ENCODE results near the gene ETFB.

Gene ETFB

DNA sequence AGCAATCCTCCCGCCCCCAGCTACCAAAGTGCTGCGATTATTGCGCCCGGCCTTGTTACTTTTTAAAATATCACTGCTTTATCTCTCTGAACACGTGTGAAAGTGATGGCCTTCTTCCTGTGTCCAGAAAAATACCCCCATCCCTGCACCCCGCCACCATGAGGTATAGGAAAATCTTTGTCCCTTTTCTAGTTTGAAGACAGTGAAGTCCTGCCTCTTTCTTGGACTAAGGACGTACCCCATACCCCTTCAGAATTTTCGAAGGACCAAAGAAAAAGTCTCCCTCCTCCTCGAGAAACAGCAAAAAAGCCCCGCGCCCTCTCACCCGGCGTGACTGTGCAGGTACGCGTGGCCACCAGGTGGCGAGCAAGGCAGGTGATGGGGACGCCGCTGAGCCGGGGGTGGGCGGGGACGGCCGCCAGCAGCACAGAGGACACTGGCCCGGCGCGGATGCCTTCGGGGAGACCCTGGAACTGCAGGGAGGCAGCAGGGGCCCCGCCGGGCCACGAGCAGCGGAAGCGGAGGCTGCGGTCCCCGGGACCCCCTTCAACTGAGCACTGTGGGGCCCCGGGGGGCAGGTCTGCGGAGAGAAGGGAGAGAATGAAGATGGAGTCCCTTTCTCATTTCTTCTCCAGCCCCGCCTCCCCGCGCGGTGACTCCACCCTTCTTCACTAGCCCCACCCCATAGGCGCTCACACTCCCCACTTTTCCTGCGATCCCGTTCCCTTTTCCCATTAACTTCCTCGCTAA, 27.4 kb downstream of the ETFB start (continued):
- peak; percentile 65 for TF ChIP-seq PATZ1 (tag by site-specific recombination; IDR thresholded peaks at IDR 0.05)
- peak; percentile 82 for TF ChIP-seq PRDM1 (tag by site-specific recombination; IDR thresholded peaks at IDR 0.05)
- TF ChIP-seq SP2 (tag by site-specific recombination; IDR thresholded peaks at IDR 0.05): peak; percentile 2

DNA sequence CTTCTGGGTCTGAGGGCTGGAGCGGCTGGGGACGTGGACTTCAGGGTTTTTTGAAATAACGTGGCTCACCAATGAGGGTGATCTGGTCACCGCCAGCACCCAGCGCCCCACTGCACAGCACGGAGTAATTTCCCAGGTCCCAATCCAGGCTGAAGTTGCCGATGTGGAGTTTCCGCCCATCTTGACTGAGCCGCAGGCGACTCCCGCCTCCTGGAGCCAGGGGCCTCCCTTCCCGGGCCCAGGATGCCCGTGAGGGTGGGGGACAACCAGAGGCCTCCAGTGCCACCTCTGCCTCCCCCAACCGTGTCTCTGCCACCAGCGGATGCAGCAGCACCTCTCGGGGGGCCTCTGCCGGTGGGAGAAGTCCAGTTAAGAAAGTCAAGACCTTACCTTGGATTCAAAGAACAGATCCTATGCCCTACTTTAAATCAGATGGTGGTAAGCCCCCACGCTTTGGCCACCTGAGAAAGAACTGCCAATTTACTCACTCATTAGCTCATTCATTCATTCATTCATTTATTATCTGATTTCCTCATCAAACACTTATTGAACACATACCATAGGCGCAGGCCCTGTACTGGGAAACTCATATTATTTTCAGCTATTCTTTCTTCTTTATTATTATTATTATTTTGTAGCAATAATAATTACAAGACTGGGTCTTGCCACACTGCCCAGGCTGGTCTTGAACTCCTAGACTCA, 28.2 kb downstream of the ETFB start:
- POLR2A ChIA-PET: no interaction called here

GRCh38 chr19:51337141-51337860, 28.9 kb downstream of the ETFB start:
- Histone ChIP-seq H3K36me3 (ENCODE audit: control insufficient read depth in 2 of 2, insufficient read depth in 1 of 2, low read length in 2 of 2) (no peaks in the 10 kb centered on the region), H3K27ac (ENCODE audit: extremely low read depth, low read depth, low read length) (no peak overlapping the region), H3K4me3 (ENCODE audit: low read depth, low read length) (no peak overlapping the region), H3K9me3 (ENCODE audit: control insufficient read depth, insufficient read depth, low read depth, low read length) (no peaks in the 10 kb centered on the region), H3K4me1 (ENCODE audit: control insufficient read depth, insufficient read depth, low read length) (0 out of 2 replicates have a peak, but pooled peaks cover 8% of the 10 kb centered on the region)
- ChIA-PET POLR2A (interaction anchor here (0.6 kb wide), 1 partner anchor 33 kb away, joined by 3 read pairs; no protein-coding TSS in a partner anchor), CTCF (interaction anchor here (0.6 to 3.1 kb wide), 10 partner anchors 13 to 320 kb away, joined by 3 to 16 read pairs (median 4); no protein-coding TSS in a partner anchor)
- TF ChIP-seq ZNF521 (tag by site-specific recombination; IDR thresholded peaks at IDR 0.05) (no peak), ZFP37 (tag by site-specific recombination; IDR thresholded peaks at IDR 0.05) (no peak), ZNF324 (tag by site-specific recombination; IDR thresholded peaks at IDR 0.05) (no peak), ZNF610 (tag by site-specific recombination; IDR thresholded peaks at IDR 0.05; ENCODE audit: borderline replicate concordance) (no peak), TRIM28 (IDR thresholded peaks at IDR 0.05; ENCODE audit: borderline replicate concordance, low read length) (no peak)

More for the DNA sequence above, 28.2 kb downstream of the ETFB start:
- H3K4me3 ChIP-seq (ENCODE audit: low read depth, low read length): no peak overlapping the region
- H3K27ac ChIP-seq (ENCODE audit: extremely low read depth, low read depth, low read length): no peak overlapping the region
- no peaks in the 10 kb centered on the region for H3K36me3 ChIP-seq (ENCODE audit: control insufficient read depth in 2 of 2, insufficient read depth in 1 of 2, low read length in 2 of 2)
- no peak for TF ChIP-seq ZXDB (tag by site-specific recombination; IDR thresholded peaks at IDR 0.05)
- TF ChIP-seq ZNF366 (tag by site-specific recombination; conservative IDR thresholded peaks at IDR 0.05): no peak
- no peak for TF ChIP-seq ZNF398 (tag by site-specific recombination; IDR thresholded peaks at IDR 0.05)
- CTCF ChIA-PET: interaction anchor here (0.6 to 3.1 kb wide), 29 partner anchors 9 to 333 kb away, joined by 3 to 16 read pairs (median 3); partner anchors contain the start of genes NKG7 and SIGLEC10
- no peaks in the 10 kb centered on the region for H3K9me3 ChIP-seq (ENCODE audit: control insufficient read depth, insufficient read depth, low read depth, low read length)
- 0 out of 2 replicates have a peak, but pooled peaks cover 8% of the 10 kb centered on the region for H3K4me1 ChIP-seq (ENCODE audit: control insufficient read depth, insufficient read depth, low read length)

- Histone ChIP-seq H3K4me1 (ENCODE audit: control insufficient read depth, insufficient read depth, low read length) (no peaks in the 10 kb centered on the region), H3K4me3 (ENCODE audit: low read depth, low read length) (no peak overlapping the region), H3K27ac (ENCODE audit: extremely low read depth, low read depth, low read length) (no peak overlapping the region), H3K36me3 (ENCODE audit: control insufficient read depth in 2 of 2, insufficient read depth in 1 of 2, low read length in 2 of 2) (no peaks in the 10 kb centered on the region), H3K9me3 (ENCODE audit: control insufficient read depth, insufficient read depth, low read depth, low read length) (no peaks in the 10 kb centered on the region)
- ChIA-PET POLR2A (interaction anchor here (2.0 kb wide), 1 partner anchor 34 kb away, joined by 4 read pairs; no protein-coding TSS in a partner anchor), CTCF (interaction anchor here (0.6 to 1.4 kb wide), 2 partner anchors 73 to 140 kb away, joined by 5 read pairs; no protein-coding TSS in a partner anchor)
- TF ChIP-seq SP2 (tag by site-specific recombination; IDR thresholded peaks at IDR 0.05): 0 out of 2 replicates have a peak, but pooled peaks have one; percentile 19
- TF ChIP-seq ZXDB (tag by site-specific recombination; IDR thresholded peaks at IDR 0.05): no peak
These were observed 32.2 kb downstream of the ETFB start for GRCh38 chr19:51333836-51334460.

Data from HEK293 (cell line).